ENCODE data around the gene FURIN.

DNA sequence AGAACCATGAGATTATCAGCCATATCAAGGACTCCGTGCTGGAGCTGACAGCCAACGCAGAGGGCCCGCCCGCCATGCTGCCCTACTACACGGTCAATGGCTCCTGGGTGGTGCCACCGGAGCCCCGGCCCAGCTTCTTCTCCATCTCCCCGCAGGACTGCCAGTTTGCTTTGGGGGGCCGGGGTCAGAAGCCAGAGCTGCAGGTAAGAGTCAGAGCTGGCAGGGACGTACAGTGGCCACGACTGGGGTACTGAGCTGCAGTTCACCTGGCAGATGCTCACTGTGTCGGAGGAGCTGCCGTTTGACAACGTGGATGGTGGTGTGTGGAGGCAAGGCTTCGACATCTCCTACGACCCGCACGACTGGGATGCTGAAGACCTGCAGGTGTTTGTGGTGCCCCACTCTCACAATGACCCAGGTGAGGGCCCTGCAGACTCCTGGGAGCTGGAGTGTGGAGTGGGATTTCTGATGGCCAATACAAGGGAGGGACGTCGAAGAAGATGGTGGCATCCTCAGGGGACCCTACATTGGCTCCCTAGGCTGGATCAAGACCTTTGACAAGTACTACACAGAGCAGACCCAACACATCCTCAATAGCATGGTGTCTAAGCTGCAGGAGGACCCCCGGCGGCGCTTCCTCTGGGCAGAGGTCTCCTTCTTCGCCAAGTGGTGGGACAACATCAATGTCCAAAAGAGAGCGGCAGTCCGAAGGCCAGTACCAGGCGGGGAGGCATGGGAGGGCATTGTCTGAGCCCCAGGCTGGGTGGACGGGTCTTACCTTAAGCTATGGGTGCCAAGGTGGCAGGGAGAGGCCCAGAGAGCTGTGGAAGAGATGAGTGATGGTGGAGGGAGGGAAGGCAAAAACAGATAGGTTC is 37.2 kb downstream of the FURIN start:
- TF ChIP-seq L3MBTL2 (IDR thresholded peaks at IDR 0.05): no peak
- TF ChIP-seq DIDO1 (tag; IDR thresholded peaks at IDR 0.05; ENCODE audit: low read depth): no peak
- TF ChIP-seq CTCF (IDR thresholded peaks at IDR 0.05 in 2 of 3, conservative IDR thresholded peaks at IDR 0.05 in 1 of 3; ENCODE audit: insufficient read depth in 2 of 3, low read depth in 1 of 3, low read length in 3 of 3): no peak

All from K562 (cell line).